Vagina (tissue), 2 donors: Measurements from ENCODE around the gene KDM2A. TPM values are rescaled to one million over a fixed set of nuclear protein-coding genes. Genes with fewer than 3 reads are reported as not detected.

Source experiments
- DNase-seq, 2 donors: peaks; one replicate each; pipeline ENCODE4 v3.0.0-alpha.2; 2017; ENCODE audit errors: extremely low spot score in 2 of 2
- H3K27ac ChIP-seq: fragments of 200-600 bp; sonication (generic); one replicate; pipeline ENCODE4 v1.5.1; 2019
- H3K27me3 ChIP-seq: fragments of 200-600 bp; sonication (generic); one replicate; pipeline ENCODE4 v1.5.1; 2019
- H3K36me3 ChIP-seq, 2 donors: fragments of 200-600 bp; sonication (generic); one replicate each; pipeline ENCODE4 v1.5.1; 2017 to 2019
- H3K4me1 ChIP-seq: fragments of 200-600 bp; sonication (generic); one replicate; pipeline ENCODE4 v1.5.1; 2019
- H3K4me3 ChIP-seq, 2 donors: fragments of 200-600 bp; sonication (generic); 1 replicate in 1 of 2; 2 replicates in 1 of 2; pipeline ENCODE4 v1.5.1; 2016 to 2019
- H3K9me3 ChIP-seq: fragments of 200-600 bp; sonication (generic); one replicate; pipeline ENCODE4 v1.5.1; 2019
- POLR2A ChIP-seq, 2 donors: fragments of 450-650 bp; IDR thresholded peaks; one replicate each; pipeline ENCODE4 v1.6.1; 2017; ENCODE audit warnings: antibody characterized with exemption in 2 of 2, mild to moderate bottlenecking in 2 of 2, moderate library complexity in 2 of 2
- POLR2AphosphoS5 ChIP-seq, 2 donors: sonication (generic); formaldehyde crosslinking; IDR thresholded peaks; one replicate each; pipeline ENCODE4 v1.9.0; 2017; ENCODE audit warnings: antibody characterized with exemption in 2 of 2, mild to moderate bottlenecking in 2 of 2, low read depth in 1 of 2; ENCODE audit not compliant: insufficient read depth in 1 of 2
- intact Hi-C: fragments of 100-400 bp; cut with DNase I; formaldehyde crosslinking; loops from one replicate; pipeline ENCODE4 v1.15.1; 2023
- total RNA-seq: library from RNA; depleted of rRNA; stranded (reverse); fragments of >200 nt; gene quantifications from one replicate; pipeline ENCODE4 v1.2.3, GENCODE V29; 2016
- TF ChIP-seq, protein P1 (sequence below), 3 experiments: fragments of 450-650 bp in 2 of 3; fragments of 200-600 bp in 1 of 3; sonication (generic) in 1 of 3; IDR thresholded peaks; one replicate each; pipeline ENCODE4 v1.5.1; 2017 to 2019; ENCODE audit warnings: antibody characterized with exemption in 3 of 3, mild to moderate bottlenecking in 2 of 3, moderate library complexity in 2 of 3

KDM2A gene
- total RNA-seq, 1 donor from 2014 or later: 51.8 TPM

DNA sequence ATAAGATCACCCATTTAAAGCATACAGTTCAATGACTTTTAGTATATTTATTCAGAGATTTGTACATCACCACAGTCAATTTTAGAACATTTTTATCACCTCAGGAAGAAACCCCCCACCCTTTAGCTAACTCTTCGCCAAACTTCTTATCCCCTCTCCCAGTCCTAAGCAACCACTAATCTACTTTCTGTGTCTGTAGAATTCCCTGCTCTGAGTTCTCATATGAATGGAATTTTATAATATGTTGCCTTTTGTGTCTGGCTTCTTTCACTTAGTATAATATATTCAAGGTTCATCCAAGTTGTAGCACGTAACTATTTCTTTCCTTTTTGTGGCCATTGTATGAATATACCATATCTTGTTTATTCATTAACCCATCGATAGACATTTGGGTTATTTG lies 173.6 kb downstream of the KDM2A start:
- DNase-seq: no peak
- intact Hi-C loops: no loop called here
- Histone ChIP-seq H3K36me3 (peaks cover 0 to 42% of the 10 kb centered on the region in 2 donors), H3K9me3 (no peaks in the 10 kb centered on the region), H3K4me3 (no peak overlapping the region), H3K27ac (no peak overlapping the region), H3K27me3 (no peaks in the 10 kb centered on the region), H3K4me1 (peaks cover 51% of the 10 kb centered on the region)
- TF ChIP-seq POLR2A (IDR thresholded peaks at IDR 0.05): no peak
- TF ChIP-seq, protein P1, sequence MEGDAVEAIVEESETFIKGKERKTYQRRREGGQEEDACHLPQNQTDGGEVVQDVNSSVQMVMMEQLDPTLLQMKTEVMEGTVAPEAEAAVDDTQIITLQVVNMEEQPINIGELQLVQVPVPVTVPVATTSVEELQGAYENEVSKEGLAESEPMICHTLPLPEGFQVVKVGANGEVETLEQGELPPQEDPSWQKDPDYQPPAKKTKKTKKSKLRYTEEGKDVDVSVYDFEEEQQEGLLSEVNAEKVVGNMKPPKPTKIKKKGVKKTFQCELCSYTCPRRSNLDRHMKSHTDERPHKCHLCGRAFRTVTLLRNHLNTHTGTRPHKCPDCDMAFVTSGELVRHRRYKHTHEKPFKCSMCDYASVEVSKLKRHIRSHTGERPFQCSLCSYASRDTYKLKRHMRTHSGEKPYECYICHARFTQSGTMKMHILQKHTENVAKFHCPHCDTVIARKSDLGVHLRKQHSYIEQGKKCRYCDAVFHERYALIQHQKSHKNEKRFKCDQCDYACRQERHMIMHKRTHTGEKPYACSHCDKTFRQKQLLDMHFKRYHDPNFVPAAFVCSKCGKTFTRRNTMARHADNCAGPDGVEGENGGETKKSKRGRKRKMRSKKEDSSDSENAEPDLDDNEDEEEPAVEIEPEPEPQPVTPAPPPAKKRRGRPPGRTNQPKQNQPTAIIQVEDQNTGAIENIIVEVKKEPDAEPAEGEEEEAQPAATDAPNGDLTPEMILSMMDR (IDR thresholded peaks at IDR 0.05): no peak
- TF ChIP-seq POLR2AphosphoS5 (IDR thresholded peaks at IDR 0.05; ENCODE audit: insufficient read depth in 1 of 2, low read depth in 1 of 2): no peak

DNA sequence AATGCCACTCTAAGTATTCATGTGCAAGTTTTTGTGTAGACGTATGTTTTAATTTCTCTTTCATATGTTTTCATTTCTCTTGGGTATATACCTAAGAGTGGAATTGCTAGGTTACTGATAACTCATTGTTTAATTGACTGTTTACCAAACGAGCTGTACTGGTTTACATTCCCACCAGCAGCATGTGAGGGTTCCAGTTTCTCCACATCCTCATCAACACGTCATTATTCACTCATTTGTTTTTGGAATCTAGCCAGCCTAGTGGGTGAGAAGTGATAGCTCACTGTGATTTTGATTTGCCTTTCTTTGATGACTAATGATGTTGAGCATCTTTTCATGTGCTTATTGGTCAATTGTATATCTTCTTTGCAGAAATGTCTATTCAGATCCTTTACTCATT lies 174.0 kb downstream of the KDM2A start:
- Histone ChIP-seq H3K27me3 (no peaks in the 10 kb centered on the region), H3K9me3 (no peaks in the 10 kb centered on the region), H3K4me3 (no peak overlapping the region), H3K27ac (no peak overlapping the region), H3K36me3 (peaks cover 0 to 42% of the 10 kb centered on the region in 2 donors), H3K4me1 (peaks cover 47% of the 10 kb centered on the region)
- no peak for DNase-seq
- peak in 1 of 2 donors; percentile 57 for TF ChIP-seq POLR2AphosphoS5 (IDR thresholded peaks at IDR 0.05; ENCODE audit: insufficient read depth in 1 of 2, low read depth in 1 of 2)
- TF ChIP-seq, protein P1 (IDR thresholded peaks at IDR 0.05): no peak
- intact Hi-C loops: no loop called here

DNA sequence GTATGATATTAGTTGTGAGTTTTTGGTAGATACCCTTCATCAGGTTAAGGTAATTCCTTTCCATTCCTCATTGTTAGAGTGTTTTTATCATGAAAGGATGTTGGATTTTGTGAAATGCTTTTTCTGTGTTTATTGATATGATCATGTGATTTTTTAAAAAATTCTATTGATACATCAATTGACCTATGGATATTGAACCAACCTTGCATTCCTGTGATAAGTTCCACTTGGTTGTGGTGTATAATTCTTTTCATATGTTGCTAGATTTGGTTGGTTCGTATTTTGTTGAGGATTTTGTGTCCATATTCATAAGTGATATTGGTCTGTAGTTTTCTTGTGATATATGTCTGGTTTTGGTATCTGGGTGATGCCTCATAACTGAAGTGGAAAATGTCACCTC lies 176.8 kb downstream of the KDM2A start:
- H3K4me3 ChIP-seq: no peak overlapping the region
- H3K27me3 ChIP-seq: no peaks in the 10 kb centered on the region
- H3K36me3 ChIP-seq: peaks cover 0 to 68% of the 10 kb centered on the region in 2 donors
- H3K9me3 ChIP-seq: no peaks in the 10 kb centered on the region
- no peak overlapping the region for H3K27ac ChIP-seq
- intact Hi-C loops: no loop called here
- H3K4me1 ChIP-seq: peaks cover 27% of the 10 kb centered on the region
- TF ChIP-seq, protein P1 (IDR thresholded peaks at IDR 0.05): no peak
- TF ChIP-seq POLR2A (IDR thresholded peaks at IDR 0.05) (no peak), POLR2AphosphoS5 (IDR thresholded peaks at IDR 0.05; ENCODE audit: insufficient read depth in 1 of 2, low read depth in 1 of 2) (no peak)
- no peak for DNase-seq

DNA sequence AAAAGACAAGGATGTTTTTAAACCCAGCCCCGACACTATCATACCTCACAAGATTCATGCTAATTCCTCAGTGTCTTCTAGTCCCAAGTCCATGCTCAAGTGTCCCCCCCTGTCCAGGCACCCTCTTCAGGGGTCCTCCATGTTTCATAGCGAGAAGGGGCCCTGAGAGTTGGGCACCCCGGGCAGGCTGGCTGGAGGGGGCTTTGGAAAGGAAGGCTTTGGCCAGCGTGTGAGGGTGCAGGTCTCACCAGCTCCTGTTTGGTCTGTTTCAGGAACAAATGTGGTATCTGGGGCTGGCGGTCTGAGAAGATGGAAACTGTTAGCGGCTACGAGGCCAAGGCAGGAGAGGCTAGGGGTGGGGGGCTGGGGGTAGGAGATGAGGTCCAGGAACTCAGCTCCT lies 179.7 kb downstream of the KDM2A start:
- intact Hi-C loops: no loop called here
- TF ChIP-seq, protein P1 (IDR thresholded peaks at IDR 0.05): no peak
- TF ChIP-seq POLR2A (IDR thresholded peaks at IDR 0.05): no peak
- no peak for DNase-seq
- Histone ChIP-seq H3K27ac (no peak overlapping the region), H3K4me3 (no peak overlapping the region), H3K9me3 (no peaks in the 10 kb centered on the region), H3K27me3 (no peaks in the 10 kb centered on the region), H3K4me1 (peaks cover 17% of the 10 kb centered on the region), H3K36me3 (peaks cover 0 to 66% of the 10 kb centered on the region in 2 donors)

DNA sequence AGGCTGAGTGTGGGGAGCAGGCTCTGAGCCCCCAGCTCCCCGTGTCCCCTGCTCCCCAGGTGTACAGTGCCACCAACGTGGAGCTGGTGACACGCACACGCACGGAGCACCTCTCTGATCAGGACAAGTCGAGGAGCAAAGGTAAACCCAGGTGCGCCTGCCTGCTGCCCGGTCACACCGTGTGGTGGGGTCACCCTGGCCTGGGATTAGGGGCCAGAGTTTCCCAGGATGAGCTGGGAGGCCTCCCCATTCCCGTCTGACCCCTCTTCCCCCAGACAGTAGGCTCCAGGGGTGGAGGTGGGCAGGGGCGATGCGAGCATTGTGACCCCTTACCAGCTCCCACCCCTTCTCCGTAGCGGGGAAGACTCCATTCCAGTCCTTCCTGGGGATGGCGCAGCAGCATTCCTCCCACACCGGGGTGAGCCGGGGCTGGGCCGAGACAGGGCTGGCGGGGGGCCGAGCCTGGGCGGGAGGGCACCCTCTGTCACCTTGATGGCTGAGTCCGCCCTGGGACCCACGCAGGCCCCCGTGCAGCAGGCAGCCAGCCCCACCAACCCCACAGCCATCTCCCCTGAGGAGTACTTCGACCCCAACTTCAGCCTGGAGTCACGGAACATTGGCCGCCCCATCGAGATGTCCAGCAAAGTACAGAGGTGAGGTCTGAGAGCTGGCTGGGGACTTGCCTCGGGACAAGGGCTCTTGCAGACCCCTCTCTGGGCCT lies 180.6 kb downstream of the KDM2A start:
- H3K4me1 ChIP-seq: peaks cover 25% of the 10 kb centered on the region
- no peaks in the 10 kb centered on the region for H3K9me3 ChIP-seq
- no peaks in the 10 kb centered on the region for H3K27me3 ChIP-seq
- intact Hi-C loops: no loop called here
- TF ChIP-seq POLR2A (IDR thresholded peaks at IDR 0.05) (no peak), POLR2AphosphoS5 (IDR thresholded peaks at IDR 0.05; ENCODE audit: insufficient read depth in 1 of 2, low read depth in 1 of 2) (no peak)
- TF ChIP-seq, protein P1 (IDR thresholded peaks at IDR 0.05): no peak
- no peak overlapping the region for H3K27ac ChIP-seq
- no peak for DNase-seq
- H3K4me3 ChIP-seq: no peak overlapping the region
- H3K36me3 ChIP-seq: peaks cover 0 to 61% of the 10 kb centered on the region in 2 donors
